Lower lobe of right lung (tissue), 2 donors: ENCODE measurements around the gene MT2A. TPM values are rescaled to one million over a fixed set of nuclear protein-coding genes. Genes with fewer than 3 reads are reported as not detected.
A peak's percentile ranks its signal among the peaks of the same experiment; 100 is the strongest.

Source experiments
- ATAC-seq, 2 donors: fragments of 200-7000 bp; cut with Tn5 transposase; one replicate each; pipeline ENCODE4 v1.9.1; 2020 to 2022; ENCODE audit warnings: mild to moderate bottlenecking in 2 of 2, moderate library complexity in 2 of 2
- DNase-seq: peaks from one replicate; pipeline ENCODE4 v3.0.0-alpha.2; 2020
- H3K27ac ChIP-seq: fragments of 200-600 bp; one replicate; pipeline ENCODE4 v1.8.0; 2022
- H3K27me3 ChIP-seq: fragments of 200-600 bp; one replicate; pipeline ENCODE4 v1.8.0; 2022; ENCODE audit warnings: low read depth
- H3K36me3 ChIP-seq: fragments of 200-600 bp; one replicate; pipeline ENCODE4 v1.8.0; 2022; ENCODE audit warnings: mild to moderate bottlenecking
- H3K4me1 ChIP-seq: fragments of 200-600 bp; one replicate; pipeline ENCODE4 v1.8.0; 2022
- H3K4me3 ChIP-seq: fragments of 200-600 bp; one replicate; pipeline ENCODE4 v1.8.0; 2022; ENCODE audit warnings: mild to moderate bottlenecking
- H3K9me3 ChIP-seq: fragments of 200-600 bp; one replicate; pipeline ENCODE4 v1.8.0; 2022
- CTCF ChIP-seq: fragments of 200-600 bp; IDR thresholded peaks from one replicate; pipeline ENCODE4 v1.8.0; 2022; ENCODE audit warnings: antibody characterized with exemption, mild to moderate bottlenecking
- intact Hi-C: fragments of 100-400 bp; cut with DNase I; formaldehyde crosslinking; loops from one replicate; pipeline ENCODE4 v1.11.0; 2022
- total RNA-seq: library from RNA; stranded (reverse); fragmentation: NEBNext Ultra II Directional; extraction: Animal tissue kit (Norgen Biotek cat#: 25700); gene quantifications from one replicate; pipeline ENCODE4 v1.2.1, GENCODE V29; 2021
- donor health status: DM: no; HTN: yes; CAD: no; lungs with severe emphysema.

Gene MT2A
- total RNA-seq, 1 donor from 2014 or later = 223 TPM

DNA sequence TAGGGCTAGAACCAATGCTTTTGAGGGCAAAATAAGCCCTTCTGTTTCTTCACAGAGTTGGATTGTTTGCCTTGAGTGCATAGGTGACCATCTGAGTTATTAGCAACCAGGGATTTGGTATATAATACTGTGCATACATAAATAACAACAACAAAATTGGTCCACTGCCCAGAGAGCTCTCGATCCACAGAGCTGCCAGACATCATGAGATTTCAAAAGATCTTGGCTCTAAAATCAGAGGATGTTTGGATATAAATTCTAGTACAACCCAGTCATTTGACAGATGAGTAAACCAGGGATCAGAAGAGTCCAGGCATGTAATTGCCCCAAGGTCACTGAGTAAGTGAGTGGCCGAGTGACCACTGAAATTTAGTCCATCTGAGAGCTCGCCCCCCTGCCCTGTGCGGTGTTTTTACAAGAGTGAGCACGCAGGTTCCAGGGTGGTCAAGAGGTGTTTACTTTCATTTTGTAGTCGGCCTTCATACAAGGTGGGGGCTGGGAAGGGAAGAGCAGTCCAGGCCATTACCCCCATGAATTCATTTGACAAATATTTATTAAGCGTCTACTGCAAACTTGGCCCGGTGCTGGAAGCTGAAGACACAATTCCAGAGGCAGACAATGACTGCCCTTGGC, 1.8 kb upstream of the MT2A start:
- no peaks in the 10 kb centered on the region for H3K9me3 ChIP-seq
- H3K27ac ChIP-seq = peak overlapping the region; percentile 96
- DNase-seq (no peak), ATAC-seq (peak in 1 of 2 donors; percentile 0)
- no peak for TF ChIP-seq CTCF
- H3K27me3 ChIP-seq = no peaks in the 10 kb centered on the region
- peaks cover 51% of the 10 kb centered on the region for H3K4me1 ChIP-seq
- intact Hi-C loops = no loop called here
- H3K36me3 ChIP-seq = no peaks in the 10 kb centered on the region
- peak overlapping the region; percentile 12 for H3K4me3 ChIP-seq

- no peaks in the 10 kb centered on the region for H3K36me3 ChIP-seq
- TF ChIP-seq CTCF = no peak
- intact Hi-C loops = no loop called here
- peak overlapping the region; percentile 72 for H3K4me3 ChIP-seq
- ATAC-seq = peak; percentile 56
- DNase-seq = peak; percentile 81
- peaks cover 55% of the 10 kb centered on the region for H3K4me1 ChIP-seq
- peak overlapping the region; percentile 96 for H3K27ac ChIP-seq
- H3K9me3 ChIP-seq = no peaks in the 10 kb centered on the region
- no peaks in the 10 kb centered on the region for H3K27me3 ChIP-seq
Measured at GRCh38 chr16:56607109-56607618, 1.2 kb upstream of the MT2A start.

DNA sequence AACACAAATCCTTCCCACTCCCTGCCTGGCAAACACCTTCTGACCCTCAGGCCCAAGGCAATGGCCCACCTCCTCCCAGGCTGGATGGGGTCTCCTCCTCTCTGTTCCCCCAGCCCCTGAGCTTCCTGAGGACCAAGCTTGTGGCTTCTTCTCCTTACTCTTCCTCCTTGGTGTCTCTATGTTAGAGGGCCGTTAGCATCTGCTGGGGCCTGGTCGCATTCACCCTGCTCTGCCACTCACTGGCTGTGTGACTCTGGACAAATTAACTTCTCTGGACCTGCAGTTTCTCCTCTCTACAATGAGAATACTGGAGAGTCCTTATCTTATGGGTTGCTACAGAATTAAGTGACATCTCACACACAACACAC, 725 bp upstream of the MT2A start:
- intact Hi-C loops = no loop called here
- no peak for TF ChIP-seq CTCF
- DNase-seq = no peak
- H3K36me3 ChIP-seq = no peaks in the 10 kb centered on the region
- H3K4me3 ChIP-seq = peak overlapping the region; percentile 72
- peak overlapping the region; percentile 96 for H3K27ac ChIP-seq
- H3K9me3 ChIP-seq = no peaks in the 10 kb centered on the region
- H3K4me1 ChIP-seq = peaks cover 55% of the 10 kb centered on the region
- no peak for ATAC-seq
- H3K27me3 ChIP-seq = no peaks in the 10 kb centered on the region

DNA sequence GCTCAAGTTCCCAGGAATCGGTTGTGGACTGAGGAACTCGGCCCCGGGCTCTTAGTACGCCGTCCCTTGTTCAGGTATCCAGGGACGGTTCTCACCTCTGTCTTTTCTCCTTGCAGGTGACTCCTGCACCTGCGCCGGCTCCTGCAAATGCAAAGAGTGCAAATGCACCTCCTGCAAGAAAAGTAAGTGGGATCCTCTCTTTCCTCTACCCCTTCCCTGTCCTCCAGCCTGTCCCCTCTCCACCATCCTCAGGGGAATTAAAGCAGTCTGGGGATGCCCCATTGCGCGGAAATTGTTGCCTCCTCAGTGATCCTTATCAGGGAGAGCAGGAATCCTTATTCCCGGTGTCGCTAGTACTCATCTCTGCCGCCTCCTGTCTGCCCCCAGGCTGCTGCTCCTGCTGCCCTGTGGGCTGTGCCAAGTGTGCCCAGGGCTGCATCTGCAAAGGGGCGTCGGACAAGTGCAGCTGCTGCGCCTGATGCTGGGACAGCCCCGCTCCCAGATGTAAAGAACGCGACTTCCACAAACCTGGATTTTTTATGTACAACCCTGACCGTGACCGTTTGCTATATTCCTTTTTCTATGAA, 585 bp downstream of the MT2A start:
- ATAC-seq = no peak
- DNase-seq = no peak
- no peaks in the 10 kb centered on the region for H3K27me3 ChIP-seq
- intact Hi-C loops = no loop called here
- H3K27ac ChIP-seq = peak overlapping the region; percentile 96
- peaks cover 55% of the 10 kb centered on the region for H3K4me1 ChIP-seq
- no peaks in the 10 kb centered on the region for H3K36me3 ChIP-seq
- no peaks in the 10 kb centered on the region for H3K9me3 ChIP-seq
- TF ChIP-seq CTCF = no peak
- peak overlapping the region; percentile 72 for H3K4me3 ChIP-seq

- Histone ChIP-seq H3K9me3 (no peaks in the 10 kb centered on the region), H3K4me1 (peaks cover 55% of the 10 kb centered on the region), H3K27me3 (no peaks in the 10 kb centered on the region), H3K4me3 (peak overlapping the region; percentile 72), H3K36me3 (no peaks in the 10 kb centered on the region), H3K27ac (peak overlapping the region; percentile 96)
- DNase-seq (peak; percentile 82), ATAC-seq (peak; percentile 46 to 55)
- no peak for TF ChIP-seq CTCF
- intact Hi-C loops = no loop called here
Measured at GRCh38 chr16:56609463-56609921, 1.1 kb downstream of the MT2A start.
